Neuron (in vitro differentiated cells): ENCODE data around the gene LAMA2.

Source experiments
- H2AFZ ChIP-seq: one replicate; pipeline ENCODE4 v1.6.1; 2013; ENCODE audit warnings: low read depth, mild to moderate bottlenecking, inconsistent platforms, low read length, moderate library complexity
- H3K27me3 ChIP-seq: one replicate; pipeline ENCODE4 v1.6.1; 2013; ENCODE audit warnings: low read length; ENCODE audit not compliant: insufficient read depth
- H3K36me3 ChIP-seq: one replicate; pipeline ENCODE4 v1.6.1; 2013; ENCODE audit warnings: low read length; ENCODE audit not compliant: insufficient read depth
- H3K4me1 ChIP-seq: one replicate; pipeline ENCODE4 v1.6.1; 2013; ENCODE audit warnings: low read length; ENCODE audit not compliant: insufficient read depth
- H3K4me3 ChIP-seq: 2 replicates; pipeline ENCODE4 v1.5.1; 2013; ENCODE audit warnings: mild to moderate bottlenecking, low read length, moderate library complexity
- H3K9me3 ChIP-seq: one replicate; pipeline ENCODE4 v1.6.1; 2013; ENCODE audit warnings: low read length

LAMA2 gene

DNA sequence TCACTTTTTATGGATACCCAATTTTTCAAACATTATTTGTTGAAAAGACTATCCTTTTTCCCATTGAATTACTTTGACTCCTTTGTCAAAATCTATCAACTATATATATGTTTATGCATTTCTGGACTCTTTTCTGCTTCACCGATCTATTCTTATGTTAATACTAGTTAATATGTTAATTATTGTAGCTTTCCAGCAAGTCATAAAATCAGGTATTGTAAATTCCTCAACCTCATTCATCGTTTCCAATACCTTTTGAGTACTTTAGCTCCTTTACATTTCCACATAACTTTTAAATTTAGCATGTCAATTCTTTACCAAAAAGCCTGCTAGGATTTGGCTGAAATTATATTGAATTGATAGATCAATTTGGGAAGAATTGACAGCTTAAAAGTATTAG, 419.7 kb downstream of the LAMA2 start:
- H3K27me3 ChIP-seq, result no peaks in the 10 kb centered on the region
- H3K36me3 ChIP-seq, result no peaks in the 10 kb centered on the region
- no peak overlapping the region for H3K4me3 ChIP-seq
- H3K9me3 ChIP-seq, result no peaks in the 10 kb centered on the region
- no peaks in the 10 kb centered on the region for H3K4me1 ChIP-seq
- no peak overlapping the region for H2AFZ ChIP-seq

GRCh38 chr6:129306826-129307225, 423.9 kb downstream of the LAMA2 start:
- H2AFZ ChIP-seq, result no peak overlapping the region
- no peaks in the 10 kb centered on the region for H3K4me1 ChIP-seq
- no peaks in the 10 kb centered on the region for H3K36me3 ChIP-seq
- no peak overlapping the region for H3K4me3 ChIP-seq
- H3K27me3 ChIP-seq, result no peaks in the 10 kb centered on the region
- H3K9me3 ChIP-seq, result no peaks in the 10 kb centered on the region

- Histone ChIP-seq H3K27me3 (no peaks in the 10 kb centered on the region), H3K9me3 (no peaks in the 10 kb centered on the region), H3K4me1 (no peaks in the 10 kb centered on the region), H3K36me3 (no peaks in the 10 kb centered on the region), H3K4me3 (no peak overlapping the region), H2AFZ (no peak overlapping the region)
Observed at GRCh38 chr6:129307845-129308244, 424.9 kb downstream of the LAMA2 start.

DNA sequence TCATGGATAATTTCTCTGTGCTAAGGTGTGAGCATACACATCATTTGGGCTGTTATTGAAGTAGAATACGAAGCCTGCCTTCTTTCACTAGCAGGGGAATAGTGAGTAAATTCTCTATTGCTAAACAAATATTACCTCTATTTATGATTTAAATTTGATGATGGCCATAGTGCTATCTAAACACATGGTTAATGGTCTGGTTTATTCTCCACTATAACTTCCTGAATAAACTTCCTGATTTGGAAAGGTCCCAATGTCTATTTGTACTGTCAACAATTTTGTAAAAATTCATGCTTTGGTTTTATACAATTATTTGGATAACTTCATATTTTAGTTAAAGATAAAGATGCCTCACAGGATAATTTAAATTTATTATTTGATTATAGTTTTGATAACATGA, 426.2 kb downstream of the LAMA2 start:
- Histone ChIP-seq H3K4me1 (no peaks in the 10 kb centered on the region), H2AFZ (no peak overlapping the region), H3K4me3 (no peak overlapping the region), H3K36me3 (no peaks in the 10 kb centered on the region), H3K27me3 (no peaks in the 10 kb centered on the region), H3K9me3 (no peaks in the 10 kb centered on the region)

DNA sequence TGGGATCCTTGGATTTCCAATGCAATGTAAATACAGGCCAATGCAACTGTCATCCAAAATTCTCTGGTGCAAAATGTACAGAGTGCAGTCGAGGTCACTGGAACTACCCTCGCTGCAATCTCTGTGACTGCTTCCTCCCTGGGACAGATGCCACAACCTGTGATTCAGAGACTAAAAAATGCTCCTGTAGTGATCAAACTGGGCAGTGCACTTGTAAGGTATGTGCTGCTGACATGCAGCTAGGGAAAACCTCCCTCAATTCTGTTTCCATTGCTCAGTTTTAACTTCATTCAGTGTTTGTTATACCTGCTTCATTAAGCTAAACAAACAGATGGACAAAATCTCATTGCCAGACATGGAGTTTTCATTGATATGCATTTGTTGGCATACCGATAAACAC, 429.9 kb downstream of the LAMA2 start:
- Histone ChIP-seq H2AFZ (no peak overlapping the region), H3K27me3 (no peaks in the 10 kb centered on the region), H3K36me3 (no peaks in the 10 kb centered on the region), H3K9me3 (no peaks in the 10 kb centered on the region), H3K4me1 (peaks cover 4% of the 10 kb centered on the region), H3K4me3 (no peak overlapping the region)

DNA sequence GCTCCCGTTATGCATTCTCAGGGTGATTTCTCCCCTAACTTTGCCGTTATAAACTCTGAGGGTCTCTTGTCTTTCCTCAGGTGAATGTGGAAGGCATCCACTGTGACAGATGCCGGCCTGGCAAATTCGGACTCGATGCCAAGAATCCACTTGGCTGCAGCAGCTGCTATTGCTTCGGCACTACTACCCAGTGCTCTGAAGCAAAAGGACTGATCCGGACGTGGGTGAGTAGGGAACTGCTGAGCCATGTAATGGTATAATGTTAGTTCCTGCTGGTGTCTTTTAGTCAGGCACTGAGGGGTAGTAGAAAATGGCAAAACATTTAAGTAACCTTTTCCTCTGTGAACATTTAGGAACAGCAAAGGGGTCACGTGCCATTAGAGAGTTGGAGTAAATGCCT, 431.6 kb downstream of the LAMA2 start:
- no peaks in the 10 kb centered on the region for H3K27me3 ChIP-seq

DNA sequence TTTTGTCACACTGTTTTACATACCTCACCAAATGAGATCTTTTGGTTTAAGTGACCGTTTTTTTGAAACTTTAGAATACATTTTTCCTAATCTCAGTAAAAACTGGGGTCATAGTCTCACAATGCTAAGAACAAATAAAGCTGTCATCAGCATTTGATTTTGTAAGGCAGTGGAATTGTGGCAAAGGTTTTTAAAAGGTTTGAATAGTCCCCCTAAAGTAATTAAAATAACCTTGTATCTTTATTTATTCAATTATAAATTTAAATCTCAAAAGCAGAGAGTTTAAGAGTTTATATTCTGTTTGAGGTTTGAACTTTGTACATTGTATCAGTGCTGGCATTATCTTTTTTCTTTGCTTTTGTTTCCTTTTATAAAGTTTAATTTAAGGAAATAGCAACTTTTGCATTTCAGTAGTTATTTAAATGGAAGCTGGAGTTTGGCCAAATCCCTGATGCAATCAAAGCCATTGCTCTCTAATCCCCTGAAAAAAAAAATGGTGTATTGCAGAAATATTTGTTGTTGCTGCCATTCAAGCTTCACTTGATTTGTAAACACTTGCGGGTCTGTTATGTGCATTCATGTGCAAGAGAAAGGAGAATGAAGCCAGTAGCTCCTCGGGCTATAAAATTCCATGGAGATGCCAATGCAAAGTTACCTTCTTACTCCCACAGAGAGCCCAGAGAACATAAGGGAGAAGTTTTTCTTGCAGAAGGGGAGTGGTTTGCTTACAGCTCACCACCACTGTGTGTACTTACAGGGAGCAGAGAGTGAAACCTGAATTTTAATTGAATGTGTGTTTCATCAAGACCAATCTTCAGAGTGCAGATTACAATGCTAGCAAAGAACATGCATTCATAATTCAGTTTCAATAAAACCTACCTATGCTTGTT, 435.2 kb downstream of the LAMA2 start:
- no peaks in the 10 kb centered on the region for H3K36me3 ChIP-seq
- no peaks in the 10 kb centered on the region for H3K27me3 ChIP-seq
- no peak overlapping the region for H2AFZ ChIP-seq
- H3K4me3 ChIP-seq, result no peak overlapping the region
- H3K9me3 ChIP-seq, result no peaks in the 10 kb centered on the region
- peaks cover 12% of the 10 kb centered on the region for H3K4me1 ChIP-seq

More for the DNA sequence above, 431.6 kb downstream of the LAMA2 start:
- Histone ChIP-seq H2AFZ (no peak overlapping the region), H3K4me1 (peaks cover 12% of the 10 kb centered on the region), H3K9me3 (no peaks in the 10 kb centered on the region), H3K36me3 (no peaks in the 10 kb centered on the region), H3K4me3 (no peak overlapping the region)

- no peaks in the 10 kb centered on the region for H3K27me3 ChIP-seq
- H3K36me3 ChIP-seq, result no peaks in the 10 kb centered on the region
- H3K9me3 ChIP-seq, result no peaks in the 10 kb centered on the region
- peaks cover 12% of the 10 kb centered on the region for H3K4me1 ChIP-seq
- no peak overlapping the region for H3K4me3 ChIP-seq
- H2AFZ ChIP-seq, result no peak overlapping the region
Observed at GRCh38 chr6:129320892-129321291, 438.0 kb downstream of the LAMA2 start.

GRCh38 chr6:129321303-129321702, 438.4 kb downstream of the LAMA2 start:
- no peaks in the 10 kb centered on the region for H3K36me3 ChIP-seq
- H3K9me3 ChIP-seq, result no peaks in the 10 kb centered on the region
- H3K4me1 ChIP-seq, result peaks cover 12% of the 10 kb centered on the region

DNA sequence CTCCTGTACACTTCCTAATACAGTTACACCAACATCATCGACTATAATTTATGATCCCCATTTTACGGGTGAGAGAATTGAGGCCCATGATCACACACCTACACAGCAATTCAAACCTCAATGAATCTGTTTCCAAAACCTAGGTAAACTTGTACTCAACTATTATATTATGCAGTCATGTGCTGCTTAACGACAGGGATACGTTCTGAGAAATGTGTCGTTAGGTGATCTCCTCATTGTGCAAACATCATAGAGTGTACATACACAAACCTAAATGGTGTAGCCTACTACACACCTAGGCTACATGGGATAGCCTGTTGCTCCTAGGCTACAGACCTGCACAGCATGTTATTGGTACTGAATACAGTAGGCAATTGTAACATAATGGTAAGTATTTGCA, 441.4 kb downstream of the LAMA2 start:
- Histone ChIP-seq H3K4me1 (no peaks in the 10 kb centered on the region), H2AFZ (no peak overlapping the region), H3K36me3 (no peaks in the 10 kb centered on the region), H3K27me3 (no peaks in the 10 kb centered on the region), H3K9me3 (no peaks in the 10 kb centered on the region), H3K4me3 (no peak overlapping the region)

More at GRCh38 chr6:129321303-129321702, 438.4 kb downstream of the LAMA2 start:
- Histone ChIP-seq H2AFZ (no peak overlapping the region), H3K27me3 (no peaks in the 10 kb centered on the region), H3K4me3 (no peak overlapping the region)

- Histone ChIP-seq H3K27me3 (no peaks in the 10 kb centered on the region), H3K4me3 (no peak overlapping the region), H3K36me3 (no peaks in the 10 kb centered on the region), H3K9me3 (no peaks in the 10 kb centered on the region), H3K4me1 (no peaks in the 10 kb centered on the region), H2AFZ (no peak overlapping the region)
Observed at GRCh38 chr6:129329678-129330077, 446.7 kb downstream of the LAMA2 start.

DNA sequence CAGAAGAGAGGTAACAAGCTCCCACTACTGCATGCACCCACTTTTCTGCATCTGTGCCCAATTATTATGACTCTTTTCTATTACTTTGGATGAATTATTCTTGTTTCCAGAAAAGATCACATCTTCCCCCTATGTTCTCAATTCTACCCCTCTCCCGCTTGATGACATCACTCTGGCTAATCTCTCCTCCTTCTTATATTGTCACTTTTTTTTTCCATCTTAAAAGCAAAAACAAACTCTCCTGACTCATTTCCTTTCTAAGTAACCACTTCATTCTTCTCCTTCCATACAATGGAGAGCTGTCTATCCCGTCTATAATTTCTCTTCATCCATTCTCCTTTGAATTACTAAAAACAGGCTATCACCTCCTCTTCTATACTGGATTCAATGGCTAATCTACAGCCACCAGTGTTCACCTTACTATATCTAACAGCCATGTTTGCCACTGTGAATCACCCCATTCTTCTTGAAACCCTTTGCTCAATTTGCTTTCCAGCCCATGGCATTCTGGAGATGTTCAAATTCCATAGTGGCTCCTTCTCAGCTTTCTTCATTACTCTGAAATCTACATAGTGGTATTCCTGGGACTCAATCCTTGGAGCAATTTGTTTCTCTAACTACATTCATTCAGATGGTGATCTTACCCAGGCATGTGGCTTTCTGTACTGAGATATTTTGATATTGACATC, 448.7 kb downstream of the LAMA2 start:
- no peak overlapping the region for H3K4me3 ChIP-seq
- no peaks in the 10 kb centered on the region for H3K9me3 ChIP-seq
- no peaks in the 10 kb centered on the region for H3K36me3 ChIP-seq
- no peaks in the 10 kb centered on the region for H3K27me3 ChIP-seq
- H3K4me1 ChIP-seq, result no peaks in the 10 kb centered on the region
- H2AFZ ChIP-seq, result no peak overlapping the region

DNA sequence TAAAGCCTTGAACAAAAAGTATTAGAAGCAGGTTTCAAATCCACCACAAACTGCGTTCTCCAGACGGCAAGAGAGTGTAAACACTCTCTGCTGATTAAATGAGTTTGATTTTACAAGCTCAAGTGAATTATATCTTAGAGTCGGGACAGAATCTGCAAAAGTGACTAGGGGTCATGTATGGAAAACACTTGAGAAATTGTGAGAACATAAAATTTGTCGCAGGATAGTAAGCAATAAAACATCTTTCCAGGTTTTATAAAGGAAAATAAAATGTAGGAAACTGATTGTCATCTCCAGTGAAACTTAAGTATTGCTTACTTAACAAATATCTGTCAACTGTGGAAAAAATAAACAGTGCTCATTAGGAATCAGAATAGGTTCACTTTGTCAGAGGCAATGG, 452.9 kb downstream of the LAMA2 start:
- Histone ChIP-seq H3K36me3 (no peaks in the 10 kb centered on the region), H3K27me3 (no peaks in the 10 kb centered on the region), H2AFZ (no peak overlapping the region), H3K4me1 (peaks cover 7% of the 10 kb centered on the region), H3K4me3 (no peak overlapping the region), H3K9me3 (no peaks in the 10 kb centered on the region)
